UCSD-AML1 (cell line): Measurements from ENCODE around the gene MORC4.
"Not testable (repeated sequence)": the region's sequence is repeated elsewhere in the genome, so short reads cannot be mapped to it uniquely, and the experiment has no call there.

Experiments used
- DNase-seq: peaks from one replicate; lab custom pipeline; 2025; ENCODE audit not compliant: unreplicated experiment; lab: John Stamatoyannopoulos, UW

The MORC4 gene

DNA sequence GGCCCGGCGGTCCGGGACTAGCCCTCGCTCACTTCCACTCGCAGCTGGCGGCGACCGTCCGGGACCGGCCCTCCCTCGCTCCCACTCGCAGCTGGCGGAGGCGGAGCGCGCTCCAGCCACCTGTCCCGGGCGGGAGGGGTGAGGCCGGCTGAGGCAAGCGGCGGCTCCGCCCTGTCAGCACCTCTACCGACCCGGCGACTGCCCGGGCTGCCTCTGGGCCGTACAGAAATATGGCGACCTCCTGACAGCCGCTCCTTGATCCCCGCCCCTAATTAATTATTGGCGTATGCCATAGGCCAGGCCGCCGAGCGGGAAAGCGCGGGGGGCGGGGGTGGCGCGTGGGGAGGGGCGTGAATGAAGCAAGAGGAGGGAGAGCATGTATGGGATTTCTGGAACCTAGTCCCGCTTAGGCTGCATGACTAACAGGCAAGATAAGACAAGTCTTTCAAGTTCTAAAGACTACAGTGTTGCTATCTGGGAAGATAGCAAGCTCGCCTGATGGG, at the start of gene MORC4:
TSS of gene MORC4 (minus strand) at position 200 of the 503 bp plus-strand sequence. CDS start 243 bp downstream, outside the sequence.
- DNase-seq, result no peak

DNA sequence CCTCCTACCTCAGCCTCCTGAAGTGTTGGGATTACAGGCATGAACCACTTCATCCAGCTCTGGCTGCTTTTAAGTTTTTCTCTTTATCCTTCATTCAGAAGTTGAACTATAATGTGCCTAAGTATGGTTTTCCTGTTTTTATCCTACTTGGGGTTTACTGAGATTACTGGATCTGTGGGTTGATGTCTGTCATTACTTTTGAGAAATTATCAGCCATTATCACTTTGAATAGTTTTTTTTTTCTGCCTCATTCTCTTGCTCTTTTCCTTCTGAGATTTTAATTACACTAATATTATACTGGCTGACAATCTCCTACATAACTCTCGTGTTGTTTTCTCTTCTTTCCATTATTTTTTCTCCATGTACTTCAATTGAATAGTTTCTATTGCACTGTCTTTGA, 47.6 kb upstream of the MORC4 start:
- no peak for DNase-seq

DNA sequence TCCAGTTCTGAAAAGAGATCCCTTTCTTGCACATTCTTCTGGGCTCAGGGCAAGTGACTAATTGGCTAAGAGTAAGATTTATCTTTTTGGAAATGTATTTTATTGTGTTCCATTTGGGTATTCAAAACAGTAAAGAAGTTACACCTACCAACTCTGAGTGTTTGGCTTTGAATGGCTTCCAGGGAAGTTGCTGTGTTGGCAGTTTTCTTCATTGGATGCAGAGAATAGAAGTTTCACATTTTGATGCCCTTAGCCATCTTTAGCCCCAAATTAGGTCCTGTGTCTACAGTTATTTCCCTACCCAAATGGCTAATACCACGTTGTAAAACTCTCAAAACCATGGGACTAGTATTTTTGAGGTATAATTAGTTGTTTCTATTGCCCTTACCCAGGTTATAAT, 29.7 kb upstream of the MORC4 start:
- DNase-seq, result no peak

DNA sequence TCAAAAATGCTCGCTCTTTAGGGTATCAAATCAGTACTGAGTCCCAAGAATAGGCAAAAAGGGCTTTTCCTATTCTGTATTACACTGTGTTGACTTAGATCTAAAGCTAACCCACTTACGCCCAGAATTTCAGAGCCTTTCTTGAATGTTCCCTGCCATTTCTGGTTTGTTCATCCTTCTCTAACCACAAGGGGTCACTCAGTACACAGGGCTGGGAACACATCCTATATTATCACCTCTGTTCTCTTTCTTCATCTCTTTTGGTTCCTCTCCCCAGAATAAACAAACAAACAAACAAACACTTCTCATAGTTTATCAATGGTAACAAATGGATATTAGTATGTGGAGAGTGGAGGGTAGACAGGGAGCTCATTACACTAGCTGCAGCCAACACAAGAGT, 25.5 kb upstream of the MORC4 start:
- no peak for DNase-seq

DNA sequence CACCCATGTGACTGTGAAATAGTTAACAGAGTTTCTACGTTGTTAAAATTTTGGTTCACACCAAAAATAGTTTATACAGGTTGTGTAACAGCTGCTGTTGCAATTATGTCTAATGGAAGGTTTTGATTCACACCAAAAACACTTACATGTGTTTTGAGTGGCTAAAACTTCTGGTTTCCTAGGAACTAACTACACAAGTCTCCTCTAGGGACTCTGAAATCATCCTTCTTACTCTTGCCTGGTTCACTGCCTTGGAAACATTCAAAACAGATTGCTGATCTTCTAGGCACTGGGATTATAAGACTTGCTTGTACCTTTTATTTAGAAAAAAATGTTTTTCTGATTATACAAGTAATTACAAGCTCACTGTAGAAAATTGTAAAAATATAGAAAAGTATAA, 14.9 kb upstream of the MORC4 start:
- no peak for DNase-seq

DNA sequence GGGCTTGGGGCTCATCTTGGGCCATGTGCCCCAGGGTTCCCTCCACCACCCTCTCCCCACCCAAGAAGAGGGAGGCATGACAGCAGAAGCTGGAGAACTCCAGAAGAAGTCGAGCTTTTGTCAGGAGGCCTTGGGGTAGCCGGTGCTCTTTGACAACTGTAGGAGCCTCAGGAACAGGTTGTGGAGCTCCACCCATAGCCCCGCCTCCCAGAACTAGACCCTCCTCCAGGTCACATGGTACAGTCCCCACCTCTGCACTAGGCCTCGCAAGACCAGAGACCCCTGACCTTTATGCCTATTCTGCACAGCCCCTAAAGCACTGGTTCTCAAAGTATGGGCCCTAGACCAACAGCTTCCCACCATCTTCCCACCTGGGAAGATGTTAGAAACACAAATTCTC, 8.0 kb upstream of the MORC4 start:
- no peak for DNase-seq

DNA sequence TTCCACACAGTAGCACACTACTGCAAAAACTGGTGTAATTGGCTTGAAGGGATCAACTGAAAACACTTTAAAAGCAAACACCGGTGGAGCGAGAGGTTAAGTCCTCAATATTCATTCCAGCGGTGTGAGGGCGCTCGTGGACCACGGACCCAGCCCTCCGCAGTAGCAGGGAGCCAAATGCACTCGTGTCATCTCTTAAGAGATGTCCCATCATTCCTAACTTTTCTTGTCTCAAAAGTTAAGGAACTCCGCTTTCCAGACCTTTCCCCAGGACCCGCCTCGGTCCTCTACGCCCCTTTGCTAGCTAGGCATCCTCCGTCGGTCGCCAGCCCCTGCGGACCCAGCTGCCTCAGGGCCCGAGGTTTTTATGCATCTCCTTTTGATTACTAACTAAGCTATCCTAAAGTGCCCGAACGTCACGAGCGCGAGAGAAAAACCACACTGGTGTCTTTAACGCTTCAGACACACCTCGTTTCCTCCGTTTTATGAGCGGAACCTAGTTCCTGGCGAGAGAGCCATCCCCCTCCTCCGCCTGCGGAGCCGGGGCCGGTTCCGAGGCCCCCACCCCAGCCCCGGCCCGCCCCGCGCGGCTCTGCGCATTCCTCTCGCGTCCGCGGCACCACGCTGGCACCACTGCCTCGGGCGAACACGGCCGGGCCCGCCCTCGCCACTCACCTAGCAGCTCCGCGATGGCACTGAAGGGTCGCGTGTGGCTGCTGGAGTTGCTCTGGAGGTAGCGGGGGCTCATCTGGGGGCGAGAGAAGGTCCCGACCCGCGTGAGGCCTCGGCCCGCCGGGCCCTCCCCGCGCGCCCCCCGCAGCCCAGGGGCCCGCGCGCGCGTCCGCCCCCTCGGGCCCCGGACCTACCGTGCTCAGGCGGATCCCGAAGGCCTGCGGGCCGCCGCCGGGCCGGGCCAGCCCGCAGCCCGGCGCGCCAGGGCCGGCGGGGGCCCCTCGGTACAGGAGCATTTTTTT, 723 bp downstream of the MORC4 start:
- DNase-seq, result no peak

DNA sequence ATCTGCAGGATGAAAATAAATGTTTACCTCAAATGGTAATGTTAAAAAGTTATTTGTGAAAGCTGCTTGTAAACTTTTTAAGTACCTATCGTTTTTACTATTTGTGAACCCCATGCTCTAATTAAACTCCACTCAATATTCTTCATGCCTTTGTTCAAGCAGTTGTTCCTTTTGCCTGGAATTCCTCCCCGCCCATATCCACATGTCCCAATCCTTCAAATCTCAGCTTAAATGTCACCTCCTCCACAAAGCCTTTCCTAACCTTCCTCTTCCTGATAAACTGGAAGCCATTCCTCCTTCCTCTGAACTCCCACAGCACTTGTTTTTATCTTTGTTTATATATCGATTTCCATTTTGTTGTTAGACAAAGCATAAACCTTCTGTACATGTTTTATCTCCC, 2.4 kb downstream of the MORC4 start:
- DNase-seq, result no peak

DNA sequence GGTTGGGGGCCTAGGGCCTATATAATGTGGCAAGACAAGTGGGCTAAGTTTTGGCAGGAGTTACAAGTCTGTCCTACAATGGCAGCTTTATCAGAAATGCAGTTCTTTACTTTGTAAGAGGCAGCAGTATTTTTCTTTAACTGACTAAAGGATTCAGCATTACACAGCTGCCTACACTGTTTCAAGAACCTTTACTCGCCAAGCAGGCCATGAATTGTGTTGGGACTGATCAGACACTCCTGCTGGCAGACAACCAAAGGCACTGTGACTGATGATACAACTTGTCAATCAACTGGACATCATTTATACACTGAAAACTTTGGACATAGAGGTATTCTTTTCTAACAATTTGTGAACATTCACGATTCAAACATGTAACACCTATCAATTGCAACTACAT, 4.3 kb downstream of the MORC4 start:
- DNase-seq, result no peak

DNA sequence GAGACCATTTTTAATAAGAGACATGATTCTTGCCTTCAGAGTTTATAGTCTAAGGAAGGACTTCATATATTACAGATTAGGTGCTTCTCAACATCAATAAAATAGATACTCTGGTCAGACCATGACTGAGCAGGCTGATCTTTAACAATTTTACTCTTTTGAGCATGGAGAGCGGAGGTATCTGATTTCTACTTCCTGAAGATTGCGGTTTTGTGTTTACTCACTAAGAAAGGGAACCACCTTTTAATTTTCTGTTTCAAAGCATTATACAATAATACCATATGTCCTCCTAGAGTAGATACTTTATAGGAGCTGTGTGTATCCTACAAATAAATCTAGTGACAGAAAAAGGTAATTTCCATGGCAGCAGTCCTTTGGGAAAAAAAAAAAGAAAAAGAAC, 12.5 kb downstream of the MORC4 start:
- no peak for DNase-seq

DNA sequence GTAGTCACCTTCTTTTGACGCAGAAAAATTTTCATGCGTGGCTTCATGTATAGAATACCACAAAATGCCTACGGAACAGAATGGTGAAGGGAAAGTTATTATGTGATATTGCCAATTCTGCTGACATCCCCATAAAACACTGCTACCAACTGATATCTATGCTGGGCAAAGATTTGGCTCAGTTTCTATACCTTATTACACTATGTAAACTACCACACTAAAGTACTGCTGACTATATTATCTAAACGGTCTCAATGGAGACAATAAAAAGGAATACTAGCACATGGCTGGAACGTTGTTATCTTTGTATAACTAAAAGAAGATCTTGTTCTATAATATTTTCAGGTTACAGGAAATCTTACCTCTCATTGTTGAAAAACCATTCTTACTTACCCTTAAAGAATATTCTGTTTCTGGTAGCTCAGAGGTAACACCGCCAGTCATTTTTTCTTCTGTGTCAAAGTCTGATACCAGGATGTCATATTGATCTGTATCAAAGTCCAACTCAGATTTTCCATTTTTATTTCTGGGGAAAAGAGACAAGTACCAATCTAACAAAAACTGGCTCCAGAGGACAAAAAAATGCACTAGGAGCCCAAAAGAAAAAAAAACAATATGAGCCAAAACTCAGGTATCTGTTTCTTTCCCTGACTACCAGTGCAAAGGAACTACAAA, 18.9 kb downstream of the MORC4 start:
- no peak for DNase-seq

DNA sequence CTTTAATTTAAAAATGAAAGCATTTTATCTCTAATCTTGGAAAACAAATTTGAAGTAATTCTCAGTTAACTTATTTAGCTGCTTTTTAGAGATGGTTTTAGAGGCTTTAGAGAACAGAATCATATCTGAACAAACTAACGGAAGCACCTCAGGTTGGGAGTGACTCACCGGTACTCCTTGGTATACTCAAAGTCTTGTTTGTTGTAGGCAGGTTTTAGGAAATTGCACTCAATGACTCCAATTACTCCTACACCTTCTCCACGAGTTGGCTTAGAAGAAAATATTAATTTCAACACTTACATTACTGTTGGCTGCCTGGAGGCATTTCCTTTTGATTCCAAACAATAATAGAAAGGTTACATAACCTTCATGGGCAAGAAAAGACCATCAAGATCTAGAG, 23.6 kb downstream of the MORC4 start:
- no peak for DNase-seq

DNA sequence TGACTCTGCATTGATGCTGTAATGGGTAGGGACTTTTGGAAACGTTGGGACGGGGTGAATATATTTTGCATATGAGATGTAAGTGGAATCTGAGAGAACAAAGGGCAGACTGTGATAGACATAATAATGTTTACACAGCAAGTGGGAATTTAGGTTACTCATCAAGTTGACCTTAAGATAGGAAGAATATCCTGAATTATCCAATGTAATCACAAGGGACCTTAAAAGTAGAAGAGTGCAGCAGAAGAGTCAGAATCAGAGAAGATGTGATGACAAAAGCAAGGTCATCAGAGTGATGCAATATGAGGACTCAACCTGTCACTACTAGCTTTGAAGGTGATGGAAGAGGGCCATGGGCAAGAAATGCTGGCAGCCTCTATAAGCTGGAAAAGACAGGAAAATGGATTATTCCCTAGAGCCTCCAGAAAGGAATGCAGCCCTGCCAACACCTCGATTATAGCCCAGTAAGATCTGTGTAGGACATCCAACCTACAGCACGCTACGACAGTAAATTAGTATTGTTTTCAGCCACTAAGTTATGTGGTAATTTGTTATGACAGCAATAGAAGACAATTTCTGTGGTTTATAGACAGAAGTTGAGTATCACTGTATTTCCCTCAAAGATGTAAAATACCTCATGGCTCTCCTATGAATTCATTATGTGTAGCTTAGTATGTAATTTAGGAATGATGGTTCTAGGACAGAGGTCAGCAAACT, 26.4 kb downstream of the MORC4 start:
- no peak for DNase-seq

DNA sequence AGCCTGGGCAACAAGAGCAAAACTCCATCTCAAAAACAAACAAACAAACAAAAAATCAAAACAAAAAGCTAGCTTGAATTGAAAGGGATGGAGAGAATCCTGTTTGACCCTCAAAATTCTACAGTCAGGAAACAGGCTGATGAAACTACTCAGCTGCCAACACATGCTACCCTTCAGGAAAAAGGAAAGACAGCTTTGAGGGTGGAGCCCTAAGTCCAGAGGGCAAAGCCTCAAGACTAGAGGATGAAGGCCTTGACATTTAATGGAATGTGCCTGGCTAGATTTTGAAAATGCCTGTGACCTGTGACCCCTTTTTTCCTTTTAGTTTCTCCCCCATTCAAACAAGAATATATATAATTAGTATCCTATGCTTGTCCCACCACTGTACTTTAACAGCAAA, 27.1 kb downstream of the MORC4 start:
- DNase-seq, result no peak

DNA sequence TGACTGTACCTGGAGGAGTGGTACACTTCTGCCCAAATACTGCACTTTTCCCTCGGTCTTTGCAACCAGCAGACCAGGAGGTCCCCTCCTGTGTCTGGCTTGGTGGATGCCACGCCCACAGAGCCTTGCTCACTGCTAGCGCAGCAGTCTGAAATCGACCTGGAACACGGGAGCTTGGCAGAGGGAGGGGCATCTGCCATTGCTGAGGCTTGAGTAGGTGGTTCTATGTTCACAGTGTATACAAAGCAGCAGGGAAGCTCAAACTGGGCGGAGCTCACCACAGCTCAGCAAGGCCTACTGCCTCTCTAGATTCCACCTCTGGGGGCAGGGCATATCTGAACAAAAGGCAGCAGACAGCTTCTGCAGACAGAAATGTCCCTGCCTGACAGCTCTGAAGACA, 33.5 kb downstream of the MORC4 start:
- DNase-seq, result not testable (repeated sequence)

DNA sequence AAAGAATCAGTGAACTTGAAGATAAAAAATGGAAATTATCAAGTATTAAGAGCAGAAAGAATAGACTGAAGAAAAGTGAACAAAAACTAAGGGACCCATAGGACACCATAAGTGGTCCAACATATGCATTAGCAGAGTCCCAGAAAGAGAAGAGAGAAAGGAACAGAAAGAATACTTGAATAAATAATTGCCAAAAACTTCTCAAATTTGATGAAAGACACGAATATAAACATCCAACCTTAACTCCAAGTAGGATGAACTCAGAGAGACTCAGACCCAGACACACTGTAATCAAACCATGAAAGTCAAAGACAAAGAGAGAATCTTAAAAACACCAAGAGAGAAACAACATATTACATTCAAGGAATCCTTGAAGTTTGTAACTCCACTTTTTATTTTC, 35.7 kb downstream of the MORC4 start:
- no peak for DNase-seq

DNA sequence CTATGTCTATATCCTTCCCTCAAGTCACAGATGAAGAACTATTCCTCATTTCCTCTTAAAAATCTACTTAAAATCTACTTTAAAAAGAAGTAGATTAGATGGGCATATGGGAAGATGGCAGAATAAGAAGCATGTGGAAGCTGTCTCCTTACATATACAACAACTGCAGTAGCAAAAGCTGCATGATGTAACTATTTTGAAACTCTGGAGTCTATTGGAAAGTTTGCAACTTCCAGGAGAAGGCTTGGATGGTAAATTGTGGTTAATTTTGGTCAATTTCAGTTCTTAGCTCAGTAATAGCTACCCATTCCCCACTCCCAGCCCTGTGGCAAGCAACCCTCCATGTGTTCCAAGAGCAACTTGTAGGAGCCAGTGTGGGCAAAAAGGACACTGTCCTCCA, 36.9 kb downstream of the MORC4 start:
- DNase-seq, result no peak

DNA sequence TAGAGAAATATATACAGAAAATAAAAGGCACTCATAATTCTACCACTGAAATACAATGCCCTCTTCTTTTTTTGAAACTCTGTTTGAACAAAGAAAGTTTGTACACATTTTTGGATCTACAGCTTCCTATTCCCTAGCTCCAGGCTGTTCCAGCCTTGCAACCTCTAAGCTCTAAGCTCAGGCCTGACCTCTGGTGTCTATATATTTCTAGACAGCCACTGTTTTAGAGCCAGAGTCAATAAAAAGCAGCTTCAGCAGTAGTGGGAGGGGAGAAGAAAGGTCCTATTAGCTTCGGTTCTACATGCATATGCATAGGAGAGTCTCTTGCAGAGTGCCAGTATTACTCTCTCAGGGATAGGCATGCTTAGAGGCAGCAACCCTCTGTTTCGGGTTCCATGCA, 40.1 kb downstream of the MORC4 start:
- no peak for DNase-seq

DNA sequence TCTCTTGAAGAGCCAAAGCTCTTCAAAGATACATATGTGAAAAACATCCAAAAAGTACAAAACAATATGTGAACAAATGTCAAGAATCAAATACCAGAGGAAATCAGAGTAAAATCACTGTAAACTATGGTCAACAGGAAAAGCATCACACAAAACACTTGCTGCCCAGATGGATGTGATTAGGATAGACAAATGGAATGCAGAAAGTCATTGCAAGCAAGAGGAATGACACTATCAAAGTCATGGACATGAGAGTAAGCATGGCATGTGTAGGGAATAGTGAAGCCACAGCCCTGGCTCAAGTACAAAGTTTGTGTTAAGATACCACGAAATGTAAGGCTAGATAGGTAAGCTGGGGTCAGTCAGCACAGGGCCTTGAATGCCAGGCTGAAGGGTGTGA, 42.2 kb downstream of the MORC4 start:
- no peak for DNase-seq

DNA sequence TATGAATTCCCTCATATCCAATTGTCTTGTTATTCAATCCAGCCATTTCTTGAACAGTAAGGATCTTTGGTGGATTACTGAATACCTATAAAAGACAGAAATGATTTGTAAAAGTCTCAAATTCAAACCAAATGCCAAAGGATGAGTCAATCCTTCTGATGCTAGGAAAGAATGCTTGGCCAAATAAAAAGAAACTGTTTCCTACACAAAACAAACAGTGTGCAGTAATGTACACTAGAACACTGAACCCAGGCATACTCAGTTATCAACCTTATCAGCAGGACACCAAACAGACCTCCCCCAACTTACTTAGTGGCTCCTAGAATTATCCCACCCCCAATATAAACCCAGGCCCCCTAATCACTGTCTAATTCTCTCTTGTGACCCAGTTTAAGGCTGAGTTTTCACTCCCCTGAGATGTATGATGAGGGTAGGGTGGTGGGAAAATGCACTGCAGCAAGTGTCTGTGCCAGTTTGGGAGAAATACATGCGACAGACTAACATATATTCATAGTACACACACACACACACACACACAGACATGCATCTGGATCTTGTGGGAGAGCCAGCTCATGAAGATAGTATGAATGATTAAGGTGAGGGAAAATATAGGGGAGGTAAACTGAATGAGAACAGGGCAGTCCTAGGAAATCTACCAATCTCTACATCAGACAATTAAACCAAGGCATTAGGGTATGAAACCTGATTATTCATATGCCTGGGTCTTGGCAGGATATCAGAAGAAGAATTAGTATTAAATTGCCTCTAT, 44.8 kb downstream of the MORC4 start:
- DNase-seq, result no peak

DNA sequence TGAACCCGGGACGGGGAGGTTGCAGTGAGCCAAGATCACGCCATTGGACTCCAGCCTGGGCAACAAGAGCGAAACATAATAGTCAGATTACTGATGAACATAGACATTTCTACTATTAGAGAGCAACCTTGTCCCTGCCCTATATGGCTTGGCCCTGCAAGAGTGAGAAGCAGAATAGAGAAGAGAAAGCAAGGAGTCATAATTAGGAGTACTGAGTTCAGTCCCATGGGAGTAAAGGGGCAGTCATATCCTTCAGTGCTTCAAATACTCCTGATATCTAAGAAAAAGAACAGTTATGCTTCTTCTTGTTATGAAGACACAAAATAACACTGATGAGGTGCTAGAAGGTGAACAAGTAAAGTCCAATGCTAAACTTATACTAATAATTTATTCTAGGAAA, 46.0 kb downstream of the MORC4 start:
- DNase-seq, result no peak
